ENCODE measurements around the gene ATP1A2.

Gene ATP1A2

GRCh38 chr1:160099716-160100375, 15.7 kb upstream of the ATP1A2 start:
- H3K79me2 ChIP-seq (ENCODE audit: insufficient read depth, low read length), result no peaks in the 10 kb centered on the region
- no peak for TF ChIP-seq CTCF (IDR thresholded peaks at IDR 0.05; ENCODE audit: insufficient read depth, low read length, poor library complexity, severe bottlenecking)
- TF ChIP-seq EZH2phosphoT487 (conservative IDR thresholded peaks at IDR 0.05; ENCODE audit: low read length), result no peak
- H3K9me2 ChIP-seq (replicated peaks; ENCODE audit: insufficient read depth, low read length), result no peaks in the 10 kb centered on the region
- H3K27ac ChIP-seq (ENCODE audit: low read depth, low read length), result no peak overlapping the region
- peak overlapping the region; percentile 29; the same call in 1 of the 2 replicates for H3K9ac ChIP-seq (ENCODE audit: low read length)
- no peak overlapping the region for H3K4me3 ChIP-seq (ENCODE audit: insufficient read depth, low read length, poor library complexity, severe bottlenecking)
- H3K36me3 ChIP-seq (ENCODE audit: low read length), result no peaks in the 10 kb centered on the region
- H3K4me2 ChIP-seq (ENCODE audit: low read depth, low read length, poor library complexity, severe bottlenecking), result no peak overlapping the region
- no peaks in the 10 kb centered on the region for H4K20me1 ChIP-seq (ENCODE audit: low read depth, low read length)
- peaks cover 8% of the 10 kb centered on the region for H3F3A ChIP-seq (ENCODE audit: insufficient read depth)
- H3K27me3 ChIP-seq (ENCODE audit: low read length), result no peaks in the 10 kb centered on the region
- H3K9me3 ChIP-seq (ENCODE audit: insufficient read depth, low read length), result no peaks in the 10 kb centered on the region
- H2AFZ ChIP-seq (ENCODE audit: low read depth, low read length, severe bottlenecking), result no peak overlapping the region

GRCh38 chr1:160101037-160101716, 14.4 kb upstream of the ATP1A2 start:
- Histone ChIP-seq H3K9ac (ENCODE audit: low read length) (peak overlapping the region; percentile 30), H3K9me3 (ENCODE audit: insufficient read depth, low read length) (no peaks in the 10 kb centered on the region), H2AFZ (ENCODE audit: low read depth, low read length, severe bottlenecking) (peak overlapping the region; percentile 97), H3K27me3 (ENCODE audit: low read length) (no peaks in the 10 kb centered on the region), H3K27ac (ENCODE audit: low read depth, low read length) (no peak overlapping the region), H3F3A (ENCODE audit: insufficient read depth) (peaks cover 8% of the 10 kb centered on the region), H3K4me3 (ENCODE audit: insufficient read depth, low read length, poor library complexity, severe bottlenecking) (no peak overlapping the region), H3K9me2 (replicated peaks; ENCODE audit: insufficient read depth, low read length) (no peaks in the 10 kb centered on the region), H3K4me2 (ENCODE audit: low read depth, low read length, poor library complexity, severe bottlenecking) (peak overlapping the region; percentile 35), H4K20me1 (ENCODE audit: low read depth, low read length) (no peaks in the 10 kb centered on the region), H3K36me3 (ENCODE audit: low read length) (no peaks in the 10 kb centered on the region), H3K79me2 (ENCODE audit: insufficient read depth, low read length) (no peaks in the 10 kb centered on the region)
- no peak for TF ChIP-seq EZH2phosphoT487 (conservative IDR thresholded peaks at IDR 0.05; ENCODE audit: low read length)
- peak; percentile 94 for TF ChIP-seq CTCF (IDR thresholded peaks at IDR 0.05; ENCODE audit: insufficient read depth, low read length, poor library complexity, severe bottlenecking)

- Histone ChIP-seq H3K27ac (ENCODE audit: low read depth, low read length) (no peak overlapping the region), H3K9ac (ENCODE audit: low read length) (peak overlapping the region; percentile 30; the same call in 1 of the 2 replicates), H3K9me3 (ENCODE audit: insufficient read depth, low read length) (no peaks in the 10 kb centered on the region), H4K20me1 (ENCODE audit: low read depth, low read length) (no peaks in the 10 kb centered on the region), H3K36me3 (ENCODE audit: low read length) (no peaks in the 10 kb centered on the region), H3K79me2 (ENCODE audit: insufficient read depth, low read length) (no peaks in the 10 kb centered on the region), H2AFZ (ENCODE audit: low read depth, low read length, severe bottlenecking) (no peak overlapping the region), H3K9me2 (replicated peaks; ENCODE audit: insufficient read depth, low read length) (no peaks in the 10 kb centered on the region), H3K27me3 (ENCODE audit: low read length) (no peaks in the 10 kb centered on the region), H3F3A (ENCODE audit: insufficient read depth) (peaks cover 8% of the 10 kb centered on the region), H3K4me3 (ENCODE audit: insufficient read depth, low read length, poor library complexity, severe bottlenecking) (no peak overlapping the region), H3K4me2 (ENCODE audit: low read depth, low read length, poor library complexity, severe bottlenecking) (no peak overlapping the region)
- TF ChIP-seq CTCF (IDR thresholded peaks at IDR 0.05; ENCODE audit: insufficient read depth, low read length, poor library complexity, severe bottlenecking), result no peak
- no peak for TF ChIP-seq EZH2phosphoT487 (conservative IDR thresholded peaks at IDR 0.05; ENCODE audit: low read length)
These were observed 13.6 kb upstream of the ATP1A2 start for GRCh38 chr1:160101717-160102522.

Measured in SU-DHL-6 (cell line).